HepG2 (cell line): ENCODE results near the gene ARHGAP15.

ENCODE experiments used
- HDAC2 ChIP-seq: sonication (generic); formaldehyde crosslinking; IDR thresholded peaks from 2 replicates; pipeline ENCODE4 v1.4.0; 2020; ENCODE audit warnings: missing genetic modification reagents
- TF ChIP-seq, protein P1 (sequence below): sonication (generic); formaldehyde crosslinking; IDR thresholded peaks from 2 replicates; pipeline ENCODE4 v1.4.0; 2020; ENCODE audit warnings: missing genetic modification reagents, mild to moderate bottlenecking, borderline replicate concordance

DNA sequence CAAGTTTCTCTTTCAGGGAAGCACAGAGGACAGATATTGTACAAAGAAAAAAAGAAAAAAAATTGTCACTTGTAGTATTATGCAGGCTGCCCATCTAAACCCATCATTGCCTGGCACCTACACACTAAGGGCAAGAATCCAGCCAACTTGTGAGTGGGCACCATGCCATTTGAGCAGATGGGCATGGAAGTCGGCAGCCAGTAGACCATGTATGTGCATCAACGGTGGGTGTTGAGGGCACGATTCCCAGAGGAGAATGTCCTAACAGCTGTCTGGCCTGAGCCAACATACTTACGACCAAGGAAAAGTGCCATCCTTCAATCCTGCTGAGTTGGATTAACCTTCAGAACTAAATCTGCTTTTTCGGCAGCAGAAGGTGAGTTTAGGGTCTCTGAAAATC lies 63.9 kb downstream of the ARHGAP15 start:
- TF ChIP-seq, protein P1, sequence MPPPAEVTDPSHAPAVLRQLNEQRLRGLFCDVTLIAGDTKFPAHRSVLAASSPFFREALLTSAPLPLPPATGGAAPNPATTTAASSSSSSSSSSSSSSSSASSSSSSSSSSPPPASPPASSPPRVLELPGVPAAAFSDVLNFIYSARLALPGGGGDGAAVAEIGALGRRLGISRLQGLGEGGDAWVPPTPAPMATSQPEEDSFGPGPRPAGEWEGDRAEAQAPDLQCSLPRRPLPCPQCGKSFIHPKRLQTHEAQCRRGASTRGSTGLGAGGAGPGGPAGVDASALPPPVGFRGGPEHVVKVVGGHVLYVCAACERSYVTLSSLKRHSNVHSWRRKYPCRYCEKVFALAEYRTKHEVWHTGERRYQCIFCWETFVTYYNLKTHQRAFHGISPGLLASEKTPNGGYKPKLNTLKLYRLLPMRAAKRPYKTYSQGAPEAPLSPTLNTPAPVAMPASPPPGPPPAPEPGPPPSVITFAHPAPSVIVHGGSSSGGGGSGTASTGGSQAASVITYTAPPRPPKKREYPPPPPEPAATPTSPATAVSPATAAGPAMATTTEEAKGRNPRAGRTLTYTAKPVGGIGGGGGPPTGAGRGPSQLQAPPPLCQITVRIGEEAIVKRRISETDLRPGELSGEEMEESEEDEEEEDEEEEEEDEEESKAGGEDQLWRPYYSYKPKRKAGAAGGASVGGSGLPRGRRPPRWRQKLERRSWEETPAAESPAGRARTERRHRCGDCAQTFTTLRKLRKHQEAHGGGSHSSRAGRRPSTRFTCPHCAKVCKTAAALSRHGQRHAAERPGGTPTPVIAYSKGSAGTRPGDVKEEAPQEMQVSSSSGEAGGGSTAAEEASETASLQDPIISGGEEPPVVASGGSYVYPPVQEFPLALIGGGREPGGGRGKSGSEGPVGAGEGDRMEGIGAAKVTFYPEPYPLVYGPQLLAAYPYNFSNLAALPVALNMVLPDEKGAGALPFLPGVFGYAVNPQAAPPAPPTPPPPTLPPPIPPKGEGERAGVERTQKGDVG (CRISPR knock-in tag): no peak
- no peak for TF ChIP-seq HDAC2 (CRISPR knock-in tag)
